ENCODE data around the gene SDF4.

- TF ChIP-seq CTCF (conservative IDR thresholded peaks at IDR 0.05; ENCODE audit: low read depth, low read length) (no peak), NFE2L2 (IDR thresholded peaks at IDR 0.05; ENCODE audit: low read depth, low read length) (no peak)
Observed at GRCh38 chr1:1170215-1171091, 61.3 kb downstream of the SDF4 start.

Measured in IMR-90 (cell line).